Liver (tissue), 9 donors: ENCODE results near the gene NCOR1. TPM values are rescaled to one million over a fixed set of nuclear protein-coding genes. Genes with fewer than 3 reads are reported as not detected.
"Not testable (repeated sequence)": the region's sequence is repeated elsewhere in the genome, so short reads cannot be mapped to it uniquely, and the experiment has no call there.

Experiments
- DNase-seq: peaks from one replicate; pipeline ENCODE4 v3.0.0-alpha.2; 2017; ENCODE audit warnings: low spot score
- H3K27ac ChIP-seq, 2 donors: one replicate each; pipeline ENCODE4 v1.7.0; 2013; ENCODE audit warnings: inconsistent platforms in 2 of 2, low read length in 2 of 2, control low read depth in 1 of 2, low read depth in 1 of 2, mild to moderate bottlenecking in 1 of 2
- H3K27me3 ChIP-seq, 4 donors: one replicate each; pipeline versions ENCODE4 v1.6.1 to v1.7.0; 2013; ENCODE audit warnings: low read length in 3 of 4, inconsistent platforms in 1 of 4, mild to moderate bottlenecking in 1 of 4, moderate library complexity in 1 of 4; ENCODE audit not compliant: control insufficient read depth in 4 of 4, insufficient read depth in 4 of 4
- H3K36me3 ChIP-seq, 4 donors: one replicate each; pipeline versions ENCODE4 v1.6.1 to v1.7.0; 2013; ENCODE audit warnings: low read length in 3 of 4, mild to moderate bottlenecking in 3 of 4, low read depth in 1 of 4, moderate library complexity in 1 of 4; ENCODE audit not compliant: control insufficient read depth in 4 of 4, insufficient read depth in 3 of 4
- H3K4me1 ChIP-seq, 4 donors: one replicate each; pipeline versions ENCODE4 v1.6.1 to v1.7.0; 2013; ENCODE audit warnings: low read length in 3 of 4, mild to moderate bottlenecking in 3 of 4, moderate library complexity in 1 of 4; ENCODE audit not compliant: control insufficient read depth in 4 of 4, insufficient read depth in 4 of 4
- H3K4me3 ChIP-seq, 3 donors: one replicate each; pipeline versions ENCODE4 v1.6.1 to v1.7.0; 2013; ENCODE audit warnings: low read length in 3 of 3, control low read depth in 1 of 3, low read depth in 1 of 3, mild to moderate bottlenecking in 1 of 3
- H3K9ac ChIP-seq, 2 donors: one replicate each; pipeline ENCODE4 v1.7.0; 2013; ENCODE audit warnings: low read length in 2 of 2, mild to moderate bottlenecking in 2 of 2, moderate library complexity in 2 of 2, control low read depth in 1 of 2, low read depth in 1 of 2
- H3K9me3 ChIP-seq, 4 donors: one replicate each; pipeline versions ENCODE4 v1.6.1 to v1.7.0; 2013; ENCODE audit warnings: low read length in 3 of 4; ENCODE audit not compliant: control insufficient read depth in 4 of 4
- EGR1 ChIP-seq, 2 donors: IDR thresholded peaks; 2 replicates each; pipeline ENCODE4 v1.6.1; 2016 to 2018; ENCODE audit warnings: antibody characterized with exemption in 2 of 2, low read depth in 2 of 2
- FOXA1 ChIP-seq: IDR thresholded peaks from 2 replicates; pipeline ENCODE4 v1.6.1; 2016; ENCODE audit warnings: antibody characterized with exemption
- JUND ChIP-seq, 2 donors: IDR thresholded peaks; 2 replicates each; pipeline ENCODE4 v1.6.1; 2016; ENCODE audit warnings: antibody characterized with exemption in 2 of 2
- MAX ChIP-seq: IDR thresholded peaks from 2 replicates; pipeline ENCODE4 v1.6.1; 2016; ENCODE audit warnings: antibody characterized with exemption
- NR2F2 ChIP-seq: IDR thresholded peaks from 2 replicates; pipeline ENCODE4 v1.6.1; 2016; ENCODE audit warnings: antibody characterized with exemption
- RAD21 ChIP-seq, 2 donors: IDR thresholded peaks; 2 replicates each; pipeline ENCODE4 v1.6.1; 2016; ENCODE audit warnings: antibody characterized with exemption in 2 of 2, mild to moderate bottlenecking in 2 of 2
- REST ChIP-seq: IDR thresholded peaks from 2 replicates; pipeline ENCODE4 v1.6.1; 2016; ENCODE audit warnings: antibody characterized with exemption, mild to moderate bottlenecking
- RXRA ChIP-seq, 2 donors: IDR thresholded peaks; 2 replicates each; pipeline ENCODE4 v1.6.1; 2017 to 2018; ENCODE audit warnings: antibody characterized with exemption in 2 of 2, mild to moderate bottlenecking in 1 of 2
- SP1 ChIP-seq: IDR thresholded peaks from 2 replicates; pipeline ENCODE4 v1.6.1; 2018; ENCODE audit warnings: antibody characterized with exemption, mild to moderate bottlenecking
- ZBTB33 ChIP-seq: IDR thresholded peaks from 2 replicates; pipeline ENCODE4 v1.6.1; 2016; ENCODE audit warnings: antibody characterized with exemption
- WGBS: extraction: QIAGEN DNeasy Blood & Tissue Kit; methylation state at CpG from one replicate; pipeline ENCODE4 v1.1.7; 2013; 5-methylcytosine and 5-hydroxymethylcytosine counted together
- polyA plus RNA-seq, 2 donors: library from polyadenylated mRNA; stranded (reverse) in 1 of 2; unstranded in 1 of 2; fragments of 200-250 nt in 1 of 2; fragments of >200 nt in 1 of 2; fragmentation: Nextera tagmentation in 1 of 2; extraction: Ambion mirVana in 1 of 2; gene quantifications; one replicate each; pipeline versions ENCODE4 v1.2.1 to v1.2.3, GENCODE V29; 2013 to 2015
- total RNA-seq, 2 donors: library from RNA; depleted of rRNA; stranded (reverse); fragments of >200 nt; gene quantifications; one replicate each; pipeline ENCODE4 v1.2.3, GENCODE V29; 2014
- TF ChIP-seq, protein P1 (sequence below): fragments of 150-350 bp; IDR thresholded peaks from 2 replicates; pipeline ENCODE4 v1.5.1; 2017; ENCODE audit warnings: improper control_type of control experiment, low read depth, low read length; ENCODE audit not compliant: missing input control
- donor health status: healthy.
- donor health status: healthy.
- donor health status: healthy.
- donor health status: healthy.
- donor health status: healthy.

The NCOR1 gene
- total and polyA plus RNA-seq, 4 donors, result 23.6 to 94.8 (median 77.0) TPM

GRCh38 chr17:16201693-16202131 lies 13.6 kb downstream of the NCOR1 start:
- DNase-seq, H3K27me3 ChIP-seq, H3K4me3 ChIP-seq, H3K9me3 ChIP-seq, H3K9ac ChIP-seq, H3K36me3 ChIP-seq, H3K27ac ChIP-seq: not testable (repeated sequence)
- 66% methylated on average over 13 of the region's 13 CpGs for WGBS
- H3K4me1 ChIP-seq, result peaks cover 2 to 27% (median 19%) of the 10 kb centered on the region in 4 donors
- TF ChIP-seq RXRA (IDR thresholded peaks at IDR 0.05), result peak; percentile 20 to 42

GRCh38 chr17:16199093-16199492 lies 16.2 kb downstream of the NCOR1 start:
- DNase-seq, result no peak
- Histone ChIP-seq H3K9me3 (no peaks in the 10 kb centered on the region), H3K36me3 (peaks cover 0 to 8% (median 2%) of the 10 kb centered on the region in 4 donors), H3K4me3 (no peak overlapping the region), H3K27ac (peak overlapping the region; percentile 7 to 23), H3K9ac (no peak overlapping the region), H3K4me1 (peaks cover 2 to 25% (median 18%) of the 10 kb centered on the region in 4 donors), H3K27me3 (no peaks in the 10 kb centered on the region)
- TF ChIP-seq EGR1 (IDR thresholded peaks at IDR 0.05; ENCODE audit: low read depth in 2 of 2) (no peak), RXRA (IDR thresholded peaks at IDR 0.05) (peak; percentile 62 to 66), RAD21 (IDR thresholded peaks at IDR 0.05) (no peak)
- WGBS, result 66% methylated on average over 6 of the region's 6 CpGs

DNA sequence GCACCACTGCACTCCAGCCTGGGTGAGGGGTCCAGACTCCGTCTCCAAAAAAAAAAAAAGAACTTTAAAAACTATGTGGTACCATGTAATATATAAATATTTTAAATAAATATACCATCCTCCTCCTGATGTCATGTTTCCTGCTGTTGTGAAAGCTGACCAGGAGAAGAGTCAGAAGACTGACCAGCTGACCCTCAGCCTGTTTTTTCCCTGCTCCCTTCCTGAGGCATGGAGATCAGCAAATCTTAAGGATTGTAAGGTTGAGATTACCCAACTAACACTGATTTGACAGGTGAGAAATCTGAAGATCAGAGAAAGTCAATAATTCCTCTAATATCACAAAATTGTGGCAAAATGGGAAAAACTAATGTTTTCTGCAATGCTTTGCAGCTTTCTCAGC lies 18.1 kb downstream of the NCOR1 start:
- Histone ChIP-seq H3K27ac (no peak overlapping the region), H3K9me3 (no peaks in the 10 kb centered on the region), H3K27me3 (no peaks in the 10 kb centered on the region), H3K4me3 (no peak overlapping the region), H3K36me3 (peaks cover 2 to 16% (median 5%) of the 10 kb centered on the region in 4 donors), H3K9ac (no peak overlapping the region), H3K4me1 (peaks cover 2 to 19% (median 11%) of the 10 kb centered on the region in 4 donors)
- 96% methylated on average over 1 of the region's 1 CpG for WGBS
- TF ChIP-seq FOXA1 (no peak), EGR1 (IDR thresholded peaks at IDR 0.05; ENCODE audit: low read depth in 2 of 2) (no peak)
- DNase-seq, result no peak

DNA sequence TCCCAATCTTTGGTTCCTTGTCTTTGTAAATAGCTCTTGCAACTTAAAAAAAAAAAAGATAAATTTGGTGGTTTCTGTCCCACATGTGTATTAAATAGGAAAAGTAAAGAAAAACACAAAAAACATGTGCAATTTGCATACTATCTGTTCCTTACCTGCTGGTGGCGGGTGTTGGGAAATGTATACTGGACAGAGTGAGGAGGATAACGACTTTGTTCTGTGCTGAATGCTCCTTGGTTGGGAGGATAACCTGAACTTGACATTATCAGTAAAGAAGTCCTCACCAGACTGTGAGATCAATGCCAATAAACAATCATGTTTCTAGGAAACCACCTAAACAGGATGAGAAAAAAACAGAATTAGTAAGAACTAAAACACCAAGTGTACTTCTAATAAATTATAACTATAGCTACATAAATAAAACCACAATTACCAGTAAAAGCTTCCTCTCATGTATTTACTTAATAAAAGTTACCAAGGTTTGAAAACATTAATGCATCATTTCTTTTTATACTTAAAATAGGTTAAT lies 21.0 kb downstream of the NCOR1 start:
- H3K9ac ChIP-seq, H3K27ac ChIP-seq, DNase-seq, H3K4me3 ChIP-seq, H3K4me1 ChIP-seq, H3K27me3 ChIP-seq, H3K9me3 ChIP-seq: not testable (repeated sequence)
- 79% methylated on average over 2 of the region's 2 CpGs for whole genome bisulfite sequencing
- H3K36me3 ChIP-seq, result peaks cover 2 to 24% (median 10%) of the 10 kb centered on the region in 4 donors

DNA sequence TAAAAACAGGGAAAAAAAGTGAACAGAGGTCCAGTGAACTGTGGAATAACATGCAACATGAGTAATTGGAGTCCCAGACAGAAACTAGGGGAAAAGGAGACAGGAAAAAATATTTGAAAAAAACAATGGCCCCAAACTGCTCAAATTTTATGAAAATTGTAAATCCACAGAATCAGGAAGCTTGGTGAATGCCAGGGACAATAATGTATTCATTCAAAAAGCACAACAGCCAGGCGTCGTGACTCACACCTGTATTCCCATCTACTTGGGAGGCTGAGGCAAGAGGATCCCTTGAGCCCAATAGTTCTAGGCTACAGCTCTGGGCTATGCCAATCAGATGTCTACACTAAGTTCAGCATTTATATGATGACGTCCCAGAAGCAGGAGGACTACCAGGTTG lies 23.7 kb downstream of the NCOR1 start:
- 97% methylated on average over 3 of the region's 3 CpGs for WGBS
- no peak overlapping the region for H3K4me3 ChIP-seq
- H3K9me3 ChIP-seq, result no peaks in the 10 kb centered on the region
- H3K27me3 ChIP-seq, result no peaks in the 10 kb centered on the region
- H3K4me1 ChIP-seq, result peaks cover 0 to 1% (median 0%) of the 10 kb centered on the region in 4 donors
- H3K27ac ChIP-seq, result no peak overlapping the region
- H3K36me3 ChIP-seq, result peaks cover 2 to 21% (median 12%) of the 10 kb centered on the region in 4 donors
- no peak for DNase-seq
- H3K9ac ChIP-seq, result no peak overlapping the region
- no peak for TF ChIP-seq NR2F2
- no peak for TF ChIP-seq RAD21 (IDR thresholded peaks at IDR 0.05)
- TF ChIP-seq SP1, result no peak
- TF ChIP-seq ZBTB33, result no peak
- TF ChIP-seq MAX, result no peak
- TF ChIP-seq REST, result no peak
- no peak for TF ChIP-seq JUND (IDR thresholded peaks at IDR 0.05)
- TF ChIP-seq, protein P1, sequence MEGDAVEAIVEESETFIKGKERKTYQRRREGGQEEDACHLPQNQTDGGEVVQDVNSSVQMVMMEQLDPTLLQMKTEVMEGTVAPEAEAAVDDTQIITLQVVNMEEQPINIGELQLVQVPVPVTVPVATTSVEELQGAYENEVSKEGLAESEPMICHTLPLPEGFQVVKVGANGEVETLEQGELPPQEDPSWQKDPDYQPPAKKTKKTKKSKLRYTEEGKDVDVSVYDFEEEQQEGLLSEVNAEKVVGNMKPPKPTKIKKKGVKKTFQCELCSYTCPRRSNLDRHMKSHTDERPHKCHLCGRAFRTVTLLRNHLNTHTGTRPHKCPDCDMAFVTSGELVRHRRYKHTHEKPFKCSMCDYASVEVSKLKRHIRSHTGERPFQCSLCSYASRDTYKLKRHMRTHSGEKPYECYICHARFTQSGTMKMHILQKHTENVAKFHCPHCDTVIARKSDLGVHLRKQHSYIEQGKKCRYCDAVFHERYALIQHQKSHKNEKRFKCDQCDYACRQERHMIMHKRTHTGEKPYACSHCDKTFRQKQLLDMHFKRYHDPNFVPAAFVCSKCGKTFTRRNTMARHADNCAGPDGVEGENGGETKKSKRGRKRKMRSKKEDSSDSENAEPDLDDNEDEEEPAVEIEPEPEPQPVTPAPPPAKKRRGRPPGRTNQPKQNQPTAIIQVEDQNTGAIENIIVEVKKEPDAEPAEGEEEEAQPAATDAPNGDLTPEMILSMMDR, result no peak
